GM19452 (cell line): ENCODE results near the gene XRN2.
"Not testable (repeated sequence)": the region's sequence is repeated elsewhere in the genome, so short reads cannot be mapped to it uniquely, and the experiment has no call there.

Source experiments
- ATAC-seq: cut with Tn5 transposase; IDR thresholded peaks from one replicate; pipeline ENCODE4 v1.9.1; 2021; ENCODE audit not compliant: unreplicated experiment

The XRN2 gene

GRCh38 chr20:21413996-21414395, 110.9 kb downstream of the XRN2 start:
- ATAC-seq, result not testable (repeated sequence)

GRCh38 chr20:21419147-21419546, 116.0 kb downstream of the XRN2 start:
- not testable (repeated sequence) for ATAC-seq

DNA sequence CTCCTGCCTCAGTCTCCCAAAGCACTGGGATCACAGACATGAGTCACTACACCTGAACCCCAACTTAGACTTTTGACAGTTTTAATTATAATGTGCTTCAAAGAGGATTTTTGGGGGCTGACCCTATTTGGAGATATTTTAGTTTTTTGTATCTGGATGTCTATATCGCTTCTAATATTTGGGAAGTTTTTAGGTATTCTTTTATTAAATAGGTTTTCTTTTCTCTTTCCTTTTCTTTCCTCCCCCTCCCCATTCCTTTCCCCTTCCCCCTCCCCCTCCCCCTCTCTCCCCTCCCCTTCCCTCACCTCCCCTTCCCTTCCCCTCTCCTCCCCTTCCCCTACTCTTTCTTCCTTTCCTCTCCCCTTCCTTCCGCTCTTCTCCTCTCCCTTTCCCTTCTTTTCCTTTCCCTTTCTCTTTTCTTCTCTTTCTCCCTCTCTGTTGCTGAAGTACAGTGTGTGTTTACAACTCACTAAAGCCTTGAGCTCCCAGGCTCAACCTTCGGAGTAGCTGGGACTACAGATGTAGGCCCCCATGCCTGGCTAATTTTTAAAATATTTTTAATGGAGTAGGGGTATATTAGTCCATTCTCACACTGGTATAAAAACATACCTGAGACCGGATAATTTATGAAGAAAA, 118.6 kb downstream of the XRN2 start:
- no peak for ATAC-seq

GRCh38 chr20:21423712-21424111, 120.6 kb downstream of the XRN2 start:
- not testable (repeated sequence) for ATAC-seq

- no peak for ATAC-seq
These were observed 121.7 kb downstream of the XRN2 start for GRCh38 chr20:21424846-21425245.

DNA sequence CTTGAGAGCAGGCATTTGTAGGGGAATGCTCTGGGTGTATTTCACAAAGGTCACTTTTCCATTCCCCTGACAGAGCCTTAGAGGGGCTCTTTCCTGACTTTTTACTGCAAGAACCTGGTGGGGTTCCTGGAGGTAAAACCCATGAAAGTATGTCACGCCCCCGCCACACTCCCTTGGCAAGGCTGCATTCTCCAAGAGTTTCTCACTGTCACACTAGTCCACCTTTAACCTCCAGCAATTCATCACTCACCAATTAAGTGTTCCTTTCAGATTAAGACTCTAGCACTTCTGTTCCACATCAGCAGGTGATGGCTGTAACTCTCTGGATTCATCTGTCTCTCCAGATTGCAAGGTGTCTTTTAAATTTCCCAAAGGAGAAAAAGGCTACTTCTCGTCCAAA, 126.9 kb downstream of the XRN2 start:
- no peak for ATAC-seq

DNA sequence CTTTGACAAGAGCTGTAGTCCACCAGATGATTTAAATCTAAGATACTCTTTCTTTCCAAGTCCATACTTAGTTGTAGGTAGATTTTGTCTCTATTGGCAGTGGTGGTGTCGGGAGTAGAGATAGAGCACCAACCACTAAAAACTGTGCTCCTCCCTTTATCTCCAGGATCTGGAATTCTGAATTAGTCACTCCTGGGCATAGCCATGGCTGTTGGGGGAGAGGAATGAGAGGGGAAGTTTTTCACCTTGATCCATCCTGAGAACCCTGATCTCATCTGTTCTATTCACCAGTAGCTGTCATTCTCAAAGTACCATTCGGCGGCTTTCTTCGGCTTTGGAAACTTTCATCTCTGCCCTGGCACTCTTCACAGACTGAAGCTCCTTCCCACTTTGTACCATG, 129.8 kb downstream of the XRN2 start:
- no peak for ATAC-seq

GRCh38 chr20:21433329-21433890, 130.3 kb downstream of the XRN2 start:
- ATAC-seq, result no peak

- no peak for ATAC-seq
These were observed 132.4 kb downstream of the XRN2 start for GRCh38 chr20:21435576-21435975.

DNA sequence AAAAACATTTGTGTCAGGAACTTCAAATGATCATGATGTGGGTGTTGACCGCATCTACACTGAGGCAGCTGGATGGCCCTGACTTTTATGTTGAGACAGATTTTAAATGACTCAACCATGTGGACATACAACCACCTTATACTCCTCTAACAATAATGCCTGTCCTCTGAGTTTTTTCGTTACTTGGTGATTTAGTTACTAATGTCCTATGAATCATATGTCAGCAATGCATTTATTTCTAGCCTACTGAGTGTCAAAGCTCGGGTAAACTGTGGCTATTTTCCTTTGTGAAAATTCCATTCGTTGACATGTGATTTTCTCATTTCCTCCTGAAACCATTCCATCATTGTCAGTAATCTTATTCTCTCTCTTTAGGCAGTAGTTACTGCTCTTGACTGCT, 133.1 kb downstream of the XRN2 start:
- ATAC-seq, result no peak

DNA sequence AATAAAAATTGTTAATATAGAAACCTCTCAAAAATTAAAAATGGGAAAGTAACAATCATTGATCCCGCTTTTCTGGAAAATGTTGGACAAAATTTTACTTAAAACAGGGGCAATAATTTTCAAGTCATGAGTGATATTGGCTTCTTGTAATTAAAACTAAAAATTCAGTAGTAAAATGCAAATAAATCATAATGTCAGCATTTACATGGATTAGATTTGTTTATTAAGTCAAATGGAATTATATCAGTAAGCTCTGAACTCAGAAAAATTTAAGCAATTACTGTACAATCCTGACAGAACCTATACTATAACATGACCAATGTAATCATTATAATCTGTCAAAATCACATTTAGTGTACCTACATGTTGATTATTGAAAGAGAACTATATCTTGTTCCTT, 134.1 kb downstream of the XRN2 start:
- no peak for ATAC-seq

GRCh38 chr20:21437816-21438215, 134.7 kb downstream of the XRN2 start:
- no peak for ATAC-seq
